Astrocyte of the cerebellum (primary cell): ENCODE results near the gene TLE5.

Experiments used
- DNase-seq: peaks from one replicate; pipeline ENCODE4 v3.0.0-alpha.2; 2011; ENCODE audit warnings: low read depth
- H3K4me3 ChIP-seq: 2 replicates; pipeline ENCODE4 v1.5.1; 2011; ENCODE audit warnings: mild to moderate bottlenecking, low read depth, low read length, moderate library complexity
- CTCF ChIP-seq: IDR thresholded peaks from 2 replicates; pipeline ENCODE4 v1.5.1; 2012; ENCODE audit warnings: low read length, low read depth, moderate library complexity, mild to moderate bottlenecking; ENCODE audit errors: missing control alignments
- in situ Hi-C: cut with HindIII; loops from 2 replicates; pipeline ENCODE4 v1.10.0; 2017; ENCODE audit warnings: low sequenced_read_pairs

Gene TLE5

DNA sequence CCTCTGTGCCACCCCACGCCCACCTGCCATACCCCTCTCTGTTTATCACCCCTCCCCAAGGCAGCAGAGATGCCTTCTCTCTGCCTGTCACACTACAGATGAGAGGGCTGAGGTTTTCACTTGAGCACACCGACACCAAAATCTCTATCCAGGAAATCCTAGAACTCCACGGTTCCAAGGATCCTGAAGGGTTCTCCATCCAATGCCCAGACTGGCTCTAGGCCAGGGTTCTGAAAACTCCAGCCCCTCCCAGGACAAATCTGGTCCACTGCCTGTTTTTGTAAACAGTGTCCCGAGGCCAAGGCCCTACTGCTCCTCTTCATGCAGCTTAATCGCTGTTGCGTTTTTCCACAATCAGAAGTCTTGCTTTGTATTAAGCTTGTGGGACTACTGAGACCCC lies 53.3 kb downstream of the TLE5 start:
- DNase-seq = no peak
- in situ Hi-C loops = no loop called here
- no peak overlapping the region for H3K4me3 ChIP-seq
- no peak for TF ChIP-seq CTCF

DNA sequence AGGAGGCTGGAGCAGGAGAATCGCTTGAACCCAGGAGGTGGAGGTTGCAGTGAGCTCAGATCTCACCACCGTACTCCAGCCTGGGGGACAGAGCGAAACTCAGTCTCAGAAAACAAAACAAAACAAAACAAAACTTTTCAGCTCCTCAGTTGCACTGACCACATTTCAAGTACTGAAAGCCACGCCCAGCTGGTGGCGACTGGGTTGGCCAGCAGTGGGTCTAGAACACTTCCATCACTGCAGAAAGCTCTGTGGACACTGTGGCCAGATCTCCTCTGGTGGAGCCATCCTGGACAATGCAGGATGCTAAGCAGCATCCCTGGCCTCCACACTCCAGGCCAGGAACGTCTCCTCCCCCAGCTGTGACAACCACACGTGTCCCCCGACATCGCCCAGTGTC lies 54.3 kb downstream of the TLE5 start:
- in situ Hi-C loops = no loop called here
- TF ChIP-seq CTCF = no peak
- DNase-seq = no peak
- H3K4me3 ChIP-seq = no peak overlapping the region

GRCh38 chr19:3006075-3006767 lies 56.1 kb downstream of the TLE5 start:
- no peak overlapping the region for H3K4me3 ChIP-seq
- no peak for TF ChIP-seq CTCF
- DNase-seq = no peak
- in situ Hi-C loops = no loop called here

DNA sequence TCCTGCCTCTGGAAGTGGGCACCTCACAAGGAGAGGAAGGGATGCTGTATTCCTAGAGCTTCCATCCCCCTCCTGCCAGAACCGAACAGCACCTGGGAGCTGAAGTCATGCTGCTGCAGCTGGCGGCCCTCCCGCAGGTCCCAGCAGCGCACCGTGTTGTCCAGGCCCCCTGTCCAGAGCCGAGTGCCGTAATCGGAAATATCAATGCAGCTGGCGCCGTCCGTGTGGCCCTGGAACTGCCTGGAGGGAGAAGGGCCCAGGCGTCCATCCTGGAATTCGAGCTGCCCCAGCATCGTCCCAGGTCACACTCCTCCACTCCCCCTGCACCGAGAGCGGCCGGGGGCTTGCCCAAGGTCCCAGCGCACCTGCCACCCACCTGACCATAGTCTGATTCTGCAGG lies 57.0 kb downstream of the TLE5 start:
- no peak for DNase-seq
- H3K4me3 ChIP-seq = no peak overlapping the region
- TF ChIP-seq CTCF = no peak
- in situ Hi-C loops = no loop called here

DNA sequence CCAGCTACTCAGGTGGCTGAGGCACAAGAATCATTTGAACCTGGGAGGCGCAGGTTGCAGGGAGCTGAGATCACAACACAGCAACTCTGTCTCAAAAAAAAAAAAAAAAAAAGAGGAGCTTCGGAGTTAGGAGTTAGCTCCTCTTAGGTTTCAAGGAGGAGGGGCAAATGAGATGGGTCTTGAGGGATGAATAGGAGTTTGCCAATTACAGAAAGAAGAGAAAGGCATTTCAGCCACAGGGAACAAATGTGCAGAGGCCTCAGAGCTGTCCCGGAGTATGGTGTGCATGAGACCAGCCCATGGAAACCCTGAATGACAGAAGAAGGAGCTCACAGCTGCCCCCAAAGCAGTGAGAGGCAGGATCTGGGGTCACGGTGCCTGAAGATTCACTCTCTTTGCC lies 57.8 kb downstream of the TLE5 start:
- in situ Hi-C loops = no loop called here
- DNase-seq = no peak
- no peak for TF ChIP-seq CTCF
- no peak overlapping the region for H3K4me3 ChIP-seq

DNA sequence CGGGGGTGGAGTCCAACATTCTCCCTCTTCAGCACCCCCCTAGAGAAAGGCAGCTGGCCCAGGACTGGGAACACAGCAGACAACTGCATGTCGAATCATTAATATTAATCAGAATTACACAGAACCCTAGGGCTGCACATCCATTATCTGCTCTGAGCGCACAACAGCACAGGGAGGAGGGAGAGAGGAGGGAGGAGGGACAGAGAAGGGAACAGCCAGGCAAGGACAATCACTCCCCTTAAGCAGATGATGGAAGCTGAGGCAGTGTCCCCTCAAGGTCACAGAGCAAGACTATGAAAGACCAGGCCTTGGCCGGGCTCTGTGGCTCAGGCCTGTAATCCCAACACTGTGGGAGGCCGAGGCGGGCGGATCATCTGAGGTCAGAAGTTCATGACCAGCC lies 59.2 kb downstream of the TLE5 start:
- TF ChIP-seq CTCF = no peak
- H3K4me3 ChIP-seq = no peak overlapping the region
- in situ Hi-C loops = no loop called here
- DNase-seq = no peak
